HG02623 (cell line): ENCODE results near the gene ABLIM2.

Experiments used
- ATAC-seq: cut with Tn5 transposase; IDR thresholded peaks from one replicate; pipeline ENCODE4 v1.9.1; 2021; ENCODE audit warnings: moderate library complexity; ENCODE audit not compliant: unreplicated experiment

Gene ABLIM2

DNA sequence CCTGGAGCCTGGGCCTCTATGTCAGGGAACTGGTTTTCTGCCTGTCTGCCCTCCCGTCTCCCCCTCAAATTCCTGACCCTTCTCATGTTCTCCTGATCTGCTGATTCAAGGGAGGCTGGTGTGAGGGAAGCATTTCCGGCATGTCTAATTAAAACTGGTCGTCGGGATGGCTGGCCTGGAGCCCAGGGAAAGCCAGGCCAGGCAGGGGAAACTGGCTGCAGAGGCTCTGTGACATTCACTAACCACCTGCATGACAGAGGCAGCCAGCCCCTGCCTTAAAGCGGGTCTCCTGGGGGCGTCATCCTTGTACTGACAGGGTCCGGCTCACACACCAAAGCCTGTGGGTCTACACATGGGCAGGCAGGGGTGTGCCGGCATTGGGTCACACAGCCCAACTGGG, 35.2 kb downstream of the ABLIM2 start:
- ATAC-seq: no peak

DNA sequence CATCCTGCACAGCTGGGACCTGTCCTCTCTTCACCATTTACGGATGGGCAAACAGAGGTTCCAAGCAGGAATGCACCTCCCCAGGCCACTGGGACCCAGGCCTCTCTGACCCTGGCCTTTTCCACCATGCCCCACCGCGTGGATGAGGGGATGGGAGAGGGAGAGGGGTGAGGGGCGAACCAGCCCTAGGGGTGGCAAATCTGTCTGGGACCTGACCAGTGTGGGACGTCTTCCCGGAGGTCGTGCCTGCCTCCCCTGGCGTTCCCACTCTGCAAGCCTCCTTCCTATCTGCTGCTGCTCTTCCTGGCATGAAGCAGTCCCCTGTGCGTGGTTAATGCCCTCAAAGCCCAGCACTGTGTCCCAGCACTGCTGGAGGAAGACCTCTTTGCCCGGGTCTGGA, 35.9 kb downstream of the ABLIM2 start:
- no peak for ATAC-seq

DNA sequence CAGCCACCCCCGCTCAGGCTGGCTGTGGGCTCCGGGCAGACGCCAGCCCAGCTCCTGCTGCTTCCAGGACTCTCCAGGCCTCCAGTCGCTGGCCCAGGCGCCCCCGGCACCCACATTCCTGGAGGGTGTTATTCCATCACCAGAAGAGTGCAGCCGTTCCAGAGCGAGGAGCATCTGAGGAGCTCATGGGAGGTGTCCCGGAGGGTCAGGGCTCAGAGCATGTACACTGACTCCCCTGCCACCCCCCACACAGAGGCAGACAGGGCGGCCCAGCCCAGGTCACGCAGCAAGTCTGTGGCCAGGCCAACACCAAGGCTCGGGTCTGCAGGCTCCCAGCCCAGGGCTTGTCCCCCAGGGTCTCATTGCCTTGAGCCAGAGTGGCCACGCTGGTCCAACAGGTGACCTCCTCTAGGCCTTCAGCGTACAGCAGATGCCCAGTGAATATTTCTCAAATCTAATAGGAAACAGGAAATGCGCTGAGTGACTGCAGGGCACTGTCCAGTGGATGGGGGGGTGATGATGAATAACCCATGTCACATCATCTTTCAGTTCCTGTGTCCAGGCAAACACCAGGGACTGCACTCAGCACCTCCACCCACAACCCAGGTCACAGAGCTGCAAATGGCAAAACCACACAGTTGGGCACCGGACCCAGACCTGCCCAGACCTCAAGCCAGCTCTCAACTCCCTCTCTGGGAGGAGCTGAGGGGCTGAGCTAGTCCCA, 37.2 kb downstream of the ABLIM2 start:
- no peak for ATAC-seq

DNA sequence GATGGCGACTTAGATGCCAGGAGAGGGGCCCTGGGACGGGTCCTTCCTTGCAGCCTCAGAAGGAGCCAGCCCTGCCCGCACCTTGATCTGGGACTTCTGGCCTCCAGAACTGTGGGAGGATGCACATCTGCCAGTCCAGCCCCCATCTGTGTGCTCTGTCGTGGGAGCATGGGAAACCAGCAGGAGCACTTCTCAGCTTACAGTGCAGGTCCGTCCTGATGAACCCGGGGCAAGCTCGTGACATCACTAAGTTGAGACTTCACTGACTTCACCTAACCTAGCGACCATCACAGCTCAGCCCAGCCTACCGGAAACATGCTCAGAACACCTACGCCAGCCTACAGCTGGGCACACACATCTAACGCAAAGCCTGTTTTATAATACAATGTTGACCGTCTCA, 38.1 kb downstream of the ABLIM2 start:
- ATAC-seq: no peak

DNA sequence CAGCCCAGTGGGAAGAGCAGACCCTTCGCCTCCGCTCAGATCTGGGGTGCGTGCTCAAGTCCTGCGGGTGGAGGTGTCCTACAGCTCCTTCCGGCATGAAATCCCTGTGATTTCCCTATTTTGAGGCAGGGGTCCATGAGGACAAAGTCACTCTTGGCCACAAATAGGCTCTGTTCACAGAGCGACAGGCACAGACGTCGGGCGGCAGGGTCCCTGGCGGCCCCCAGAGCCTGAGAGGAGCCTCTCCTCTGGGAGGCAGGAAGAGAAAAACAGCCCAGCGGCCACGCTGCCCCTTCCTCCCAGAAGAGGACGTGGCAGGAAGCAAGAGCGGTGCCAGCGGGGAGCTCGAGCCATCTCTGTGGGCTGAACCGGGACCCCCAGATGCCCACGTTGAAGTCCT, 38.7 kb downstream of the ABLIM2 start:
- ATAC-seq: no peak

DNA sequence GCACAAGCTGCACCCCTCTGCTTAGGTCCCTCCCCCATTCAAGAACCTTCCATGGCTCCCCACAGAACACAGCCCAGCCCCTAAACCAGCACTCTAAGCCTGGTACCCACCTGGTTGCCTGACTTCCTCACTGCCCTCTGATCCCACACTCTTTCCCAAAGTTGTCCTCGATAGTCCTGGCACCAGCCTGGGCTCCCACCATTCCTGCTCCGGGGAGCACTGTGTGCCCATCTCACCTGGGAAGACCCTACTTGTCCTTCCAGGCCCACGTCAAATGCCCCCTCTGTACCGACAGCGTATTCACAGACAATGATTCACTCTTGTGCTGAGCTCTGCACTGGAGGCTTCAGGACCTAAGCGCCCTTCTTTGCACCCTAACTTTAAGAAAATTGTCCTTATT, 40.1 kb downstream of the ABLIM2 start:
- ATAC-seq: no peak

DNA sequence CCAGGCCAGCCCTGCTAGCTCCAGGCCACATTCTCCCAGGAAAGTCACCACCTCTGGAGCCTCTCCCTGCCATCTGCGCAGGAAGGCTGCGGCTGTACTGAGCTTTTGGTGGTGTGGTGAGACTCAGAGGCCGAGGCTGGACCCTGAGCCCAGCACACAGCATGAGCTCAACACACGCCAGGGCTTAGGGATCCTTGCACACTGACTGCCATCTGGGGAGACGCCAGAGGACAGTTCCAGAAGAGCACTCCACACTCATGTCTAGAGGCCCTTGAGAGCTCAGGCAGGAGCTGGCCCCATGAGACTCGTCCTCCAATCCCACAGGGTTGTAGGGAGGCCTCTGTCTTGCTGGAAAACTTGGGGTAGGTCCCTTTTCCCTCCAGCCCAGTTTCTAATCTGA, 40.6 kb downstream of the ABLIM2 start:
- no peak for ATAC-seq

DNA sequence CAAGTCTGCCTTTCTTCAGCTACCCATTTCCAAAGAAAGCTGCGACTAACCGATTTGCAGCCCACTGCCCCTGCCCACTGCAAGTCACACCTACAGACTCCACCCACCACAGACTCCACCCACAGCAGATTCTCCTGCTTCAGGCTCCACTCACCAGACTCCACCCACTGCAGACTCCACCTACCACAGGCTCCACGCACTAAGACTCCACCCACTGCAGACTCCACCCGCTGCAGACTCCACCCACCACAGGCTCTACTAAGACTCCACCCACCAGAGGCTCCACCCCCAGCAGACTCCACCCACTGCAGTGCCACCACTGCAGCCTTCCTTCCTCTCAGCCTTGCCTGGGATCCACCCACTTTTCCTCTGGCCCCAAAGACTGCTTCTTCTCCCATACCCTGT, 41.3 kb downstream of the ABLIM2 start:
- no peak for ATAC-seq

DNA sequence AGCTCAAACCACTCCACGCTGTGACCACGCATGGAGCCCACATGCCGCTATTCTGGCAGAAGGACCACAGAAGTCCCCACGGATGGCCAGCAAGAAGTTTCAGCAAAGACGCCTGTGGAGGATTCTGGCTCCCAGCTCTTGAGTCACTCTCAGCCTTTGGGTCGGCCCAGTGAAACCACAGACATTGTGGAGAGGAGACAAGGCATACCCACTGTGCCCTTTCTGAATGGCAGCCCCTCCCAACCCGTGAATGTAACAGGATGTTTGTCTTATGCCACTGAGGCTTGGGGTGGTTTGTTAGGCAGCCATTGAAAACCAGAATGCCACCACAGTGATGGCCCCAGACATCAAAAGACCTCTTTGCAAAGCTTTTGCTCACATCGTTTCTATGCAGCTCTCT, 42.7 kb downstream of the ABLIM2 start:
- ATAC-seq: no peak

DNA sequence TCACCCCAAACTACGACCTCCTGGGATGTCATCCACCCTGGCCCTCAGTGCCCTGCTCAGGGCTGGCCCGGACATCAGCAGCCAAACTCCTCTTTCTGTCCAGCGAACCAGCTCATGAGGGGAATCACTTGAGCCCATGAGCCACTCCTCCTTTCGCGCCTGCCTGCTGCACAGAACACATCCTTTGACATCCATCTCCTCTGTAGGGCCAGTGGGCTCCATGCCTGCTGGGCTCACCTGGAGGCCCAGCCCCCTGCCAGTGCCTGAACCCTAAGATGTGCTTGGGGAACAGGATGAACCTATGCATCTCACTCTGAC, 43.5 kb downstream of the ABLIM2 start:
- no peak for ATAC-seq

DNA sequence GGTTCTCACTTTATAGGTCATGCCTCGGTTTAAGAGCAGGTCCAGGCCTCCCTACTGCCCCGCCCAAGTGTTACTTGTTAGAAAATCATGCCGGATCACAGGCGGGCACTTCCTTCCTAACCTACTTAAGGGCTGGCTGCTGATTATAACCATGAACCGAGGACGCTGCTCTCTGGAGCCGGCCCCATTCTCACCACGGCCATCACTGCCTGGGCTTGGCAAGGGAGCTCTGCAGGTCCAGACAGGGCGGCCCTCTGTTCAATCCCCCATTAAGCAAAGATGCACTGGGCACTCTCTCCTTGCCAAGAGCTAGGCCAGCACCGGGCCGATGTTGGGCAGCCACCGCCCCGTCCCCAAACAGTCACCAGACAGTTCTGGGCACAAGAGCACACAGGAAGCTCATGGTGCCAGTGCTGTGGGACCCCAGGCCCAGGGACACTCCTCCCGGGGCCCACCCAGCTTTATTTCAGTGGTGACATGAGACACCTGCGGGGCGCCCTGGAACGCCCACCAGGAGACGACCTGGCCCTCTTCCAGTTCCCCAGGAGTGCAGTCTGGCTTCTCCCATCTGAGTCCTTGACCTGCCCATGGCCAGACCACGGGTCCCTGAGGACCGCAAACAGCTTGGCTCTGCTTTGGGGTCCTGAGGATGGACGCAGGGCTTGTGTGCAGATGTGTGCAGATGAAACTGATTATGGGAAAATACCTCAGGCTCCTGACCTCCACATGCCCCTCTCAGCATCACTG, 44.0 kb downstream of the ABLIM2 start:
- no peak for ATAC-seq

DNA sequence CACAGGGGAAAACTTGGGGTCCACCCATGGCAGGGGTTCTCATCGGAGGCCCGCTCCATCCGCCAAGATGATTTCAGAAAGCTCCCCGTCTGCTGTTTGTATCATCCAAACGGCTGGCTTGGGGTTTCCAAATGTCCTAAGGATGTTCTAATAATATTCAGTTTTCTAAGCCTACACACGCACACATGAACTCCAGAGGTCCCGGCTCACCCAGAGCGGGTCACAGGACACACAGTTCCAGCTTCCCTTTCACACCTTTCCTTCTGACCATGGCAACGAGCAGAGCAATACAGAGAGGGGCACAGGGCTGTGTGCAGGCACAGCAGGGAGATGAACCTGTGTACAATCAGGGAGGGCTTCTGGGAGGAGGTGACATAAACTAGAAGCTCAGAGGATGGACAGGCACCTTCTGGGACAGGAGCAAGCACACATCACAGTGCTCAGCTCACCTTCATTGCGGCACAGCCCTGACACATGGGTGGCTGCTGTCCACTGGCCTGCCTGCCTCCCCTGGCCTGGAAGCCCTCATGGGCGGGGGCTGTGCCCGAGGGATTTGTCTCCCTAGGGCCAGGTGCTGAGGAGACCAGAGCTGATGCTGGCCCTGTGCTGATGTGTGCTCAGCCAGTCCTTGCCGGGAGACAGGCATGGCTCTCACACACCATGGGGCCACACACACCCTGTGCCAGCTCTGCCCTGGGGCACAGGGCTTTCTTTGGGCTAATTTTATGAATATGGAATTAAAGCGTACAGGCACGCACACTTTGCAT, 44.8 kb downstream of the ABLIM2 start:
- ATAC-seq: no peak

DNA sequence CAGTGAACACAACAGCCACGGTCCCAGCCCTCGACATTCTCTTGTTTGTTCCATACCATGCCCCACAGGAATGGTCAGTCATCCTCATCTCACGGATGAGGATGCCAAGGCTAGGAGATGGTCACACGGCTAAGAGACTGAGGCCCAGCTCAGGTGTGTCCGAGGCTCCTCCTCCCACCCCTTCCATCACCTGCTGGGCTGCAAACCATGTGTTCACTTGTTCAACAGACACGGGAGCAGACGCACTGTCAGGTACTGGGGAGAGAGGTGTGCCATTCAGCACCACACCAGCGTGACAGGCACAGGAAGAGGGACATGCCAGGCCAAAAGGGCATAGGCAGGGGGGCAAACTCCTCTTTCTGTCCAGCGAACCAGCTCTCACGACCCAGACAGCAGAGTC, 45.9 kb downstream of the ABLIM2 start:
- ATAC-seq: no peak

DNA sequence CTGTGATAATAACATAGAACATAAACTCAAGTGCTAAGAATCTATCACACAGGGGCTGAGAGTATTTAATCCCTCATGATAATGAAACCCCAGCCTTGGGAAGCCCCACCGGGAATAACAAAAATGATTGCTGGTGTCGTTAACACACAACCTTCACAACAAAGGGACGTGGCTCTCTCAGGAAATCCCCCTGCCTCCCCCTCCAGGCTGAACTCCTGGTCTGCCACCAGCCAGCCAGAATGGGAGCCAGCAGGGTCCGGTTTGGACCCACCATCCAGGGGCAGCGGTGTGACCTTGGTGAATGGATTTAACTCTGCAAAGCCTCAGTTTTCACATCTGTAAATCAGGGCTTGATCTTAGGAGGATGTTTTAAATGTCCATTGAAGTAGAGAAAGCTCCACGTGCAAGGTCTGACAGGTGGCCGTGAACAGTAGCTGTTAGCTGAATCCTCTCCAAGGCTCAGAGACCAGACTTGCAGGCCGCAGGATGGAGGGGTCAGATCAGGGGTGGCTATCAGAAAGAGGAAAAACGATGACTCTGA, 46.5 kb downstream of the ABLIM2 start:
- ATAC-seq: no peak

DNA sequence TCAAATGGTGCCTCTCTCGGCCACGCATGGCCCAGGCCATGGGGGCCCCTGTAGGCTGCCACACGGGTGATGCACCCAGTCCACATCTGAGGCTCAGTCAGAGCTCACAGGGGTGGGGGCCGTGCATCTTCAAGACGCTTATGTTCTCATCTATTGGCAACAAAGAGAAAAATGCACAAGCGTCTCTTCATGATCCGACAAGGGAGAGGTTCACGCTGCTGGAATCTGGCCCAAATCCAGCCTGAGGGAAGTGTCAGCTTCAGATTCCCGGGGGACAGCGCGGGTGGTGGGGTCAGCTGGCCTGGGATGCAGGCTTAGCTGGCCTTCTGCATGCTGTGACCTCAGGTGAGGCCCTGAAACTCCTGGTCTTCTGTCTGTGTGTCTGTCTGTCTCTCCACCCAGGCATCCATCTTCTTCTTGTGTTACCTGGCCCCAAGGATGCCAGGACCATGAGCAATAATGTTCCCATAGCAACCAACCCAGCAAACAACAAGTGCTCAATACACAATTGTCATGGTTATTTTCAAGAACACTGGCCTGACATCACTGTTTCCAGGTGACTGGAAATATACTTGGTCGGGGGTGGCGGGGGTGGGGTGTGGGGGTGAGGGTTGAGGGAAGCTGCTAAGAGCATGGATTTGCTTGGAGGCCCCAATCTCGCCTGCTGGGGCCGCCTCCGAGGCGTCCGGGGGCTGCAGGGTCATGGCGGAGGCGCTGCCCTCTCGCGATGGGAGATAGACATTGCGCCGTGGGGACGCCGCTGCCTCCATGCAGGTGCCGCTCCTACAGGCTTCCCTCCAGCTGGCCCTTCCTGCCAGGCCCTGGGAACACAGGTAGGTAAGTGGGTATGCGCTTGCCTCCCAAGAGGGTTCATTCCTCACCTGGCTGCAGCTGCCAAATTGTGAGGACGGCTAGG, 48.3 kb downstream of the ABLIM2 start:
- ATAC-seq: no peak

DNA sequence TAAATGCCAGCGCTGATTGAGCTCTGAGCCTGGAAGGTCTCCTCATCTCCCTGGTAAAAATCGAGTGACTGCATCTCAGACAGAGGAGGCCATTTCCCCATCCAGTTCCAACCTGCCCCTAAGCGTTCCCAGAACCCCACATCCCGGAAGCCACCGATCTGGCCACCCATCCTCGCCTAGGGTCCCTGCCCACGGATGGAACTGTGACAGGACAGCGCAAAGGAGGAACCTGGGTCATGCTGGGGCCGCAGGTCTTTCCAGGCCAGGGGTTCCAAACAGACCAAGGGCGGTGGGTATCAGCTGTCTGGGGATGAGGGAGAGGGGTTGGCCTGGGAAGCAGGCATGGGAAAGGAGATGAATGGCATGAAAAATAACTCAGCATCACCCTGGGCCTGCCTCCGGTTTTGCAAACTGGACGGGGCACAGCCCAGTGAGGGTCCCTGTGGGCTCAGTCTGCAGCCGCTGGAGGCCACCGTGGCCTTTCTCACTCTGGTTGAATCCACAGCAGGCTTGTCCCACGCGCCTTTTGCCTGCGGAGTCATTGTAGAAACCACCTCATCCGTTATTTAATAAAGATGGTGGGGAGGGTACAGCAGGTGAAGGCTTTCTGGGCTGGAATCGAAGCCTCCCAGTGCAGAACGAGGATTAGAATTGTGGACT, 49.1 kb downstream of the ABLIM2 start:
- no peak for ATAC-seq

DNA sequence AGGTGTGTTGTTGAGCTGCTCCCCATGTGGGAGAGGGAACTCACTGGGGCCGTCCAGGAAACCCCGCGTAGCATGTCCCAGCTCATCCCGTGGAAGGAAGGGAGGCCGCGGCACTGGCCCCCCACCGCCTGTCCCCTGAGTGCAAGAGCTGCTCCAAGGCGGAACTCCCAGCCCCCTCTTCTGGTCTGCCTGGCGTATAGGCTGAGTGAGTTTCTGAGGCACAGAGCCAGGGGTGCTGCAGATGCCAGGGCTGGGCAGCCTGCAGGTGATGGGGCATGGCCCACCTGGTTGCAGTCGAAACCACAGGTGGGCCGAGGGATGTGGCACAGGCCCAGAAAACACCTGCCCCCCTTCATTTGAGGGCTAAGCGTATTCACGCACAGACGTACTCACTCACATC, 49.6 kb downstream of the ABLIM2 start:
- no peak for ATAC-seq

DNA sequence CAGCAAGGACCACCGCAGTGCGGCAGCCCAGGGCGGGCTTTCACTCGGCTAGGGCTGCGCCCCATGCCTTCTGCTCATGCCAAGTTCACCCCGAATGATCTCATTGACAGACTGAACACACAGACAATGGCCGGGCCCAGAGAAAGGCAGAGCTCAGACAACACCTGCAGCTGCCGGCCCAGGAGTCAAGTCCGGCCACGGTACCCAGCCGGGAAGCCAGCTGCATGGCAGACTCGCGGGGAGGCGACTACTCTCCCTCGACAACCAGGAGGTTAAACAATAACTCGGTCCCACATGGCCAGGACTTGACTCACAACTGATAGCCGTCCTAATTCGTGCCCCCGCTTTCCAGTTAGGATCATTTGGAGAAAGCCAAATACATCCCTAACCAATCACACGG, 50.4 kb downstream of the ABLIM2 start:
- no peak for ATAC-seq

DNA sequence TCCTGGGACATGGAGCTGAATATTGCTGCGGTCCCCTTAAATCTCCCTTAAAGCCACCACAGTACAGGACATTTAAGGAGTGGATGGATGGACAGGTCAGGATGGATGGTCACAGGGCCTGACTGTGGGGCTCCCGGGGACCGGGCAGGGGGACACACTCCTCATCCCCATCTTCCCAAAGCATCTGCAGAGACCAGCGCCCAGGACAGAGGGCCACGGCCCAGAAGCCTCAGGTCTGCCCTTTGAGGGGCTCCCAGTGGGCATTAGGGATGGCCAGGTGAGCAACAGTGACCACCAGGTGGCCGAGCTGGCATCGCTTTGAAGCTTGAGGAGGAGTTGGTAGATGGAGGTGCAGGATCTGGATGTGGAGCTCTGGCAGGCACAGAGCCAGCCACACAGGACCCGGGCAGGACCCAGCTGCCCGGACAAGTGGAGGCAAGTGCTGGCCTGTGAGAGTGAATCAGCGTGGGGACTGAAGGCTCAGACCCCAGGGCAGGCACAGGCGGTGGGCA, 51.4 kb downstream of the ABLIM2 start:
- no peak for ATAC-seq

DNA sequence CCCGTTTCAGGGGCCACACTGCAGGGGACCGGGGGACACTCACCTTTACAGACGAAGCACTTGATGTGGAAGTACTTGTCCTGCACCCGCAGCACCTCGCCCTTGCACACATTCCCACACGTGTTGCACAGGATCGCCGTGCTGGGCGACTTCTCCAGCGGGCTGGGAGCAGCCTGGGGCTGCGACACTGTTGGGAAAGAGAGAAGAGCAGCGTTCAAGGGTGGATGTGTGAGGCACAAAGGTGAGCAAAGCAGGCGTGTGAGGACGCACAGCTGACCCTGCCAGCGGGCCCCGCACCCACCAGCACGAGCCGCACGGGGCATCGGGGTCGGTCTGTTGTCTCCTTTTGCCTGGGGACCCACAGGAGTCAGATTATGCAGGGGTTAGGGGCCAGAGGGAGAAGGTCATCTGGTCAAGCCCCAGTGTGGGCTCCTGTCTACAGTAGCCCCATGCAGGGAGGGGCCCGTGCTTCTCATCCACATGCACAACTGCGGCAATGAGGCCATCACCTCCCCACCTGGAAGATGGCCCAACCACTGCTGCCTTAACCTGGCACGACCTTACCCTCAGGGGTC, 52.1 kb downstream of the ABLIM2 start:
- ATAC-seq: no peak
